SW480 (cell line): ENCODE measurements around the gene APC2.
"Not testable (repeated sequence)": the region's sequence is repeated elsewhere in the genome, so short reads cannot be mapped to it uniquely, and the experiment has no call there.

Source experiments
- DNase-seq: peaks from one replicate; pipeline ENCODE4 v3.0.0-alpha.2; 2016; ENCODE audit warnings: low spot score

Gene APC2

GRCh38 chr19:1496714-1497577 lies 47.0 kb downstream of the APC2 start:
- DNase-seq, result no peak

- DNase-seq, result no peak
These were observed 47.8 kb downstream of the APC2 start for GRCh38 chr19:1497578-1498235.

GRCh38 chr19:1499231-1499630 lies 49.3 kb downstream of the APC2 start:
- not testable (repeated sequence) for DNase-seq

- no peak for DNase-seq
These were observed 51.3 kb downstream of the APC2 start for GRCh38 chr19:1501200-1501595.

GRCh38 chr19:1502433-1503088 lies 52.6 kb downstream of the APC2 start:
- no peak for DNase-seq

GRCh38 chr19:1503089-1503924 lies 53.4 kb downstream of the APC2 start:
- DNase-seq, result peak; percentile 33

GRCh38 chr19:1503925-1504773 lies 54.2 kb downstream of the APC2 start:
- DNase-seq, result no peak

GRCh38 chr19:1505012-1505411 lies 55.1 kb downstream of the APC2 start:
- DNase-seq, result no peak

- DNase-seq, result no peak
These were observed 56.3 kb downstream of the APC2 start for GRCh38 chr19:1505991-1506881.

- DNase-seq, result no peak
These were observed 57.3 kb downstream of the APC2 start for GRCh38 chr19:1507192-1507660.

GRCh38 chr19:1507763-1508506 lies 58.0 kb downstream of the APC2 start:
- DNase-seq, result peak; percentile 89

GRCh38 chr19:1508507-1508856 lies 58.6 kb downstream of the APC2 start:
- DNase-seq, result no peak

GRCh38 chr19:1509602-1510441 lies 59.9 kb downstream of the APC2 start:
- DNase-seq, result no peak

GRCh38 chr19:1510442-1510806 lies 60.5 kb downstream of the APC2 start:
- DNase-seq, result no peak

- DNase-seq, result no peak
These were observed 60.9 kb downstream of the APC2 start for GRCh38 chr19:1510807-1511206.

GRCh38 chr19:1511318-1512317 lies 61.7 kb downstream of the APC2 start:
- DNase-seq, result no peak
